ENCODE results near the gene CLPTM1L.

CLPTM1L gene

GRCh38 chr5:1316588-1317340 is 28.1 kb downstream of the CLPTM1L start:
- in situ Hi-C loops (cut with MboI; ENCODE audit: low sequenced_read_pairs) = no loop called here

GRCh38 chr5:1315709-1316587 is 29.0 kb downstream of the CLPTM1L start:
- in situ Hi-C loops (cut with MboI; ENCODE audit: low sequenced_read_pairs) = no loop called here

GRCh38 chr5:1315018-1315708 is 29.7 kb downstream of the CLPTM1L start:
- in situ Hi-C loops (cut with MboI; ENCODE audit: low sequenced_read_pairs) = no loop called here

GRCh38 chr5:1314564-1314982 is 30.3 kb downstream of the CLPTM1L start:
- in situ Hi-C loops (cut with MboI; ENCODE audit: low sequenced_read_pairs) = no loop called here

- in situ Hi-C loops (cut with MboI; ENCODE audit: low sequenced_read_pairs) = no loop called here
These were observed 31.7 kb downstream of the CLPTM1L start for GRCh38 chr5:1312993-1313833.

- in situ Hi-C loops (cut with MboI; ENCODE audit: low sequenced_read_pairs) = no loop called here
These were observed 32.7 kb downstream of the CLPTM1L start for GRCh38 chr5:1312206-1312605.

GRCh38 chr5:1311439-1312055 is 33.4 kb downstream of the CLPTM1L start:
- in situ Hi-C loops (cut with MboI; ENCODE audit: low sequenced_read_pairs) = no loop called here

- in situ Hi-C loops (cut with MboI; ENCODE audit: low sequenced_read_pairs) = no loop called here
These were observed 34.8 kb downstream of the CLPTM1L start for GRCh38 chr5:1310118-1310517.

- in situ Hi-C loops (cut with MboI; ENCODE audit: low sequenced_read_pairs) = no loop called here
These were observed 40.9 kb downstream of the CLPTM1L start for GRCh38 chr5:1304033-1304432.

GRCh38 chr5:1302258-1302657 is 42.6 kb downstream of the CLPTM1L start:
- in situ Hi-C loops (cut with MboI; ENCODE audit: low sequenced_read_pairs) = no loop called here

GRCh38 chr5:1300581-1301083 is 44.3 kb downstream of the CLPTM1L start:
- in situ Hi-C loops (cut with MboI; ENCODE audit: low sequenced_read_pairs) = no loop called here

- in situ Hi-C loops (cut with MboI; ENCODE audit: low sequenced_read_pairs) = no loop called here
These were observed 44.9 kb downstream of the CLPTM1L start for GRCh38 chr5:1299961-1300360.

GRCh38 chr5:1299511-1299850 is 45.4 kb downstream of the CLPTM1L start:
- in situ Hi-C loops (cut with MboI; ENCODE audit: low sequenced_read_pairs) = no loop called here

GRCh38 chr5:1298723-1299510 is 46.0 kb downstream of the CLPTM1L start:
- in situ Hi-C loops (cut with MboI; ENCODE audit: low sequenced_read_pairs) = no loop called here

GRCh38 chr5:1298067-1298551 is 46.8 kb downstream of the CLPTM1L start:
- in situ Hi-C loops (cut with MboI; ENCODE audit: low sequenced_read_pairs) = no loop called here

- in situ Hi-C loops (cut with MboI; ENCODE audit: low sequenced_read_pairs) = no loop called here
These were observed 47.7 kb downstream of the CLPTM1L start for GRCh38 chr5:1297243-1297642.

- in situ Hi-C loops (cut with MboI; ENCODE audit: low sequenced_read_pairs) = no loop called here
These were observed 49.3 kb downstream of the CLPTM1L start for GRCh38 chr5:1295650-1296037.

GRCh38 chr5:1294835-1295649 is 49.9 kb downstream of the CLPTM1L start, which contains the start of gene TERT:
Gene TERT, minus strand, starts transcription at chr5:1295068. Its CDS starts 79 bp downstream, at chr5:1294989.
- in situ Hi-C loops (cut with MboI; ENCODE audit: low sequenced_read_pairs) = no loop called here
